ENCODE data around the gene GTF3C1. TPM values are rescaled to one million over a fixed set of nuclear protein-coding genes. Genes with fewer than 3 reads are reported as not detected.

The GTF3C1 gene
- total and polyA plus RNA-seq, 2 of the 13 experiments (the other 11 are each of a cell fraction or from before 2014, with no cell fraction given) = 29.2 to 72.7 TPM

DNA sequence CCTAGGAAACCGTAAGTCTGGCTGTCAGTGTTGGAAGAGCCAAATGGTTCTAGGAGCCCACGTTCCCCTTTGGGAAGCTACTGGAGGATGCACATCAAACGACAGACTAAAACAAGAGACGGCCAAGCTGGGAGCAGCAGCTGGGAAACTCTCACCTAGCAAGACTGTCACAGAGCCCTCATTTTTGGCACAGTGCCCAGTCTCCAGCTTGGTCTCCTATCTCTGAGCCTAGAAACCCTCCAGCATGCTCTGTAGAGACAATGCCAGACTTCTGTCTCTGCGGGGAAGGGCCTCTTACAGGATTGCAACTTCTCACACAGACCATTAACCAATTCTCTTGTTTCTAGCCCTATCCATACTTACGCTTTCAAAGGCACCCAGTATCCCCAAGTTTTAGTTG is 23.5 kb downstream of the GTF3C1 start:
- Histone ChIP-seq H2AFZ (ENCODE audit: low read length) (no peak overlapping the region), H3K27ac (ENCODE audit: extremely low read length, insufficient read depth, low read length) (no peak overlapping the region), H3K9me3 (ENCODE audit: low read length) (no peaks in the 10 kb centered on the region), H3K4me3 (replicated peaks in 1 of 3; ENCODE audit: insufficient read depth in 1 of 3, low read depth in 2 of 3, low read length in 3 of 3) (no peak overlapping the region), H3K4me2 (ENCODE audit: low read depth, low read length) (no peak overlapping the region), H4K20me1 (ENCODE audit: insufficient read depth, low read length) (no peaks in the 10 kb centered on the region; the same call in 1 of the 2 replicates), H3K9ac (ENCODE audit: insufficient read depth, low read depth, low read length) (no peak overlapping the region), H3K79me2 (ENCODE audit: insufficient read depth, low read length) (no peaks in the 10 kb centered on the region), H3K27me3 (ENCODE audit: control insufficient read depth in 1 of 2, insufficient read depth in 2 of 2, low read length in 2 of 2) (no peaks in the 10 kb centered on the region), H3K4me1 (ENCODE audit: insufficient read depth, low read length) (no peaks in the 10 kb centered on the region), H3K36me3 (replicated peaks in 1 of 2; ENCODE audit: control insufficient read depth in 1 of 2, insufficient read depth in 2 of 2, low read length in 2 of 2) (peaks cover 35 to 87% of the 10 kb centered on the region in 2 experiments)
- ATAC-seq = no peak
- no peak for DNase-seq (ENCODE audit: low spot score)
- intact Hi-C loops (cut with micrococcal nuclease; ENCODE audit: unreplicated experiment) = no loop called here
- ChIA-PET CTCF (ENCODE audit: low intra/inter-chr PET ratio, low total read pairs) (no interaction called here), POLR2A (no interaction called here)
- 98% methylated on average over 6 of the region's 6 CpGs for WGBS (ENCODE audit: low lambda C conversion rate)
- BruUV-seq (replicated peaks) = no TSS peak
- in situ Hi-C loops (cut with HindIII; ENCODE audit: extremely low pct_ligation_motif_present, low pct_unique_long_range_greater_than_20kb) = no loop called here
- FAIRE-seq = no peak
- TF ChIP-seq ELF3 (CRISPR knock-in tag; IDR thresholded peaks at IDR 0.05) (no peak), NONO (IDR thresholded peaks at IDR 0.05) (no peak), NONO (CRISPR knock-in tag; conservative IDR thresholded peaks at IDR 0.05) (no peak), EED (CRISPR knock-in tag; IDR thresholded peaks at IDR 0.05) (no peak), ZSCAN9 (CRISPR knock-in tag; IDR thresholded peaks at IDR 0.05; ENCODE audit: borderline replicate concordance) (no peak), RAD51 (IDR thresholded peaks at IDR 0.05; ENCODE audit: borderline replicate concordance) (no peak), ZNF773 (CRISPR knock-in tag; IDR thresholded peaks at IDR 0.05; ENCODE audit: borderline replicate concordance) (no peak), ZNF563 (CRISPR knock-in tag; IDR thresholded peaks at IDR 0.05) (no peak), ATF1 (CRISPR knock-in tag; IDR thresholded peaks at IDR 0.05) (no peak), ZNF138 (CRISPR knock-in tag; IDR thresholded peaks at IDR 0.05; ENCODE audit: low read depth) (no peak), NFKBIZ (CRISPR knock-in tag; IDR thresholded peaks at IDR 0.05) (no peak), NFRKB (IDR thresholded peaks at IDR 0.05) (no peak), ZNF432 (CRISPR knock-in tag; IDR thresholded peaks at IDR 0.05; ENCODE audit: borderline replicate concordance) (no peak), ESRRA (CRISPR knock-in tag; IDR thresholded peaks at IDR 0.05; ENCODE audit: low read depth) (no peak)
- TF ChIP-seq, protein P1, sequence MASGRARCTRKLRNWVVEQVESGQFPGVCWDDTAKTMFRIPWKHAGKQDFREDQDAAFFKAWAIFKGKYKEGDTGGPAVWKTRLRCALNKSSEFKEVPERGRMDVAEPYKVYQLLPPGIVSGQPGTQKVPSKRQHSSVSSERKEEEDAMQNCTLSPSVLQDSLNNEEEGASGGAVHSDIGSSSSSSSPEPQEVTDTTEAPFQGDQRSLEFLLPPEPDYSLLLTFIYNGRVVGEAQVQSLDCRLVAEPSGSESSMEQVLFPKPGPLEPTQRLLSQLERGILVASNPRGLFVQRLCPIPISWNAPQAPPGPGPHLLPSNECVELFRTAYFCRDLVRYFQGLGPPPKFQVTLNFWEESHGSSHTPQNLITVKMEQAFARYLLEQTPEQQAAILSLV (CRISPR knock-in tag; IDR thresholded peaks at IDR 0.05; ENCODE audit: borderline replicate concordance) = no peak
- TF ChIP-seq, protein P2, sequence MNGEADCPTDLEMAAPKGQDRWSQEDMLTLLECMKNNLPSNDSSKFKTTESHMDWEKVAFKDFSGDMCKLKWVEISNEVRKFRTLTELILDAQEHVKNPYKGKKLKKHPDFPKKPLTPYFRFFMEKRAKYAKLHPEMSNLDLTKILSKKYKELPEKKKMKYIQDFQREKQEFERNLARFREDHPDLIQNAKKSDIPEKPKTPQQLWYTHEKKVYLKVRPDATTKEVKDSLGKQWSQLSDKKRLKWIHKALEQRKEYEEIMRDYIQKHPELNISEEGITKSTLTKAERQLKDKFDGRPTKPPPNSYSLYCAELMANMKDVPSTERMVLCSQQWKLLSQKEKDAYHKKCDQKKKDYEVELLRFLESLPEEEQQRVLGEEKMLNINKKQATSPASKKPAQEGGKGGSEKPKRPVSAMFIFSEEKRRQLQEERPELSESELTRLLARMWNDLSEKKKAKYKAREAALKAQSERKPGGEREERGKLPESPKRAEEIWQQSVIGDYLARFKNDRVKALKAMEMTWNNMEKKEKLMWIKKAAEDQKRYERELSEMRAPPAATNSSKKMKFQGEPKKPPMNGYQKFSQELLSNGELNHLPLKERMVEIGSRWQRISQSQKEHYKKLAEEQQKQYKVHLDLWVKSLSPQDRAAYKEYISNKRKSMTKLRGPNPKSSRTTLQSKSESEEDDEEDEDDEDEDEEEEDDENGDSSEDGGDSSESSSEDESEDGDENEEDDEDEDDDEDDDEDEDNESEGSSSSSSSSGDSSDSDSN (CRISPR knock-in tag; IDR thresholded peaks at IDR 0.05) = no peak
- TF ChIP-seq, protein P3, sequence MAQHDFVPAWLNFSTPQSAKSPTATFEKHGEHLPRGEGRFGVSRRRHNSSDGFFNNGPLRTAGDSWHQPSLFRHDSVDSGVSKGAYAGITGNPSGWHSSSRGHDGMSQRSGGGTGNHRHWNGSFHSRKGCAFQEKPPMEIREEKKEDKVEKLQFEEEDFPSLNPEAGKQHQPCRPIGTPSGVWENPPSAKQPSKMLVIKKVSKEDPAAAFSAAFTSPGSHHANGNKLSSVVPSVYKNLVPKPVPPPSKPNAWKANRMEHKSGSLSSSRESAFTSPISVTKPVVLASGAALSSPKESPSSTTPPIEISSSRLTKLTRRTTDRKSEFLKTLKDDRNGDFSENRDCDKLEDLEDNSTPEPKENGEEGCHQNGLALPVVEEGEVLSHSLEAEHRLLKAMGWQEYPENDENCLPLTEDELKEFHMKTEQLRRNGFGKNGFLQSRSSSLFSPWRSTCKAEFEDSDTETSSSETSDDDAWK (CRISPR knock-in tag; IDR thresholded peaks at IDR 0.05) = no peak
- TF ChIP-seq, protein P4, sequence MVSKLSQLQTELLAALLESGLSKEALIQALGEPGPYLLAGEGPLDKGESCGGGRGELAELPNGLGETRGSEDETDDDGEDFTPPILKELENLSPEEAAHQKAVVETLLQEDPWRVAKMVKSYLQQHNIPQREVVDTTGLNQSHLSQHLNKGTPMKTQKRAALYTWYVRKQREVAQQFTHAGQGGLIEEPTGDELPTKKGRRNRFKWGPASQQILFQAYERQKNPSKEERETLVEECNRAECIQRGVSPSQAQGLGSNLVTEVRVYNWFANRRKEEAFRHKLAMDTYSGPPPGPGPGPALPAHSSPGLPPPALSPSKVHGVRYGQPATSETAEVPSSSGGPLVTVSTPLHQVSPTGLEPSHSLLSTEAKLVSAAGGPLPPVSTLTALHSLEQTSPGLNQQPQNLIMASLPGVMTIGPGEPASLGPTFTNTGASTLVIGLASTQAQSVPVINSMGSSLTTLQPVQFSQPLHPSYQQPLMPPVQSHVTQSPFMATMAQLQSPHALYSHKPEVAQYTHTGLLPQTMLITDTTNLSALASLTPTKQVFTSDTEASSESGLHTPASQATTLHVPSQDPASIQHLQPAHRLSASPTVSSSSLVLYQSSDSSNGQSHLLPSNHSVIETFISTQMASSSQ (IDR thresholded peaks at IDR 0.05; ENCODE audit: low read depth) = no peak
- TF ChIP-seq, protein P4 (CRISPR knock-in tag; IDR thresholded peaks at IDR 0.05; ENCODE audit: borderline replicate concordance) = no peak

All from HepG2 (cell line).